H9 (cell line): ENCODE data around the gene RNF224. TPM values are rescaled to one million over a fixed set of nuclear protein-coding genes. Genes with fewer than 3 reads are reported as not detected.
A peak's percentile ranks its signal among the peaks of the same experiment; 100 is the strongest.

ENCODE experiments used
- DNase-seq: peaks from one replicate; pipeline ENCODE4 v3.0.0-alpha.2; 2017
- H2AFZ ChIP-seq: one replicate; pipeline ENCODE4 v1.6.1; 2013; ENCODE audit warnings: mild to moderate bottlenecking, low read length, control low read depth, moderate library complexity
- H2AK5ac ChIP-seq: 2 replicates; pipeline ENCODE4 v1.6.1; 2013; ENCODE audit warnings: low read length, control low read depth, mixed read lengths; ENCODE audit not compliant: insufficient read length
- H2BK120ac ChIP-seq: one replicate; pipeline ENCODE4 v1.6.1; 2013; ENCODE audit warnings: low read depth, mild to moderate bottlenecking, low read length, control low read depth, inconsistent platforms; ENCODE audit not compliant: poor library complexity, severe bottlenecking
- H2BK12ac ChIP-seq: 2 replicates; pipeline ENCODE4 v1.6.1; 2013; ENCODE audit warnings: low read length, control low read depth, mixed read lengths, low read depth; ENCODE audit not compliant: insufficient read length
- H2BK15ac ChIP-seq: 2 replicates; pipeline ENCODE4 v1.6.1; 2013; ENCODE audit warnings: low read depth, low read length, control low read depth
- H2BK20ac ChIP-seq: one replicate; pipeline ENCODE4 v1.6.1; 2013; ENCODE audit warnings: low read depth, mild to moderate bottlenecking, low read length, control low read depth, inconsistent platforms; ENCODE audit not compliant: poor library complexity, severe bottlenecking
- H2BK5ac ChIP-seq: 2 replicates; pipeline ENCODE4 v1.6.1; 2013; ENCODE audit warnings: low read length, control low read depth, mixed read lengths; ENCODE audit not compliant: insufficient read length
- H3K14ac ChIP-seq: 2 replicates; pipeline ENCODE4 v1.6.1; 2013; ENCODE audit warnings: low read length, control low read depth; ENCODE audit not compliant: insufficient read depth
- H3K18ac ChIP-seq: 2 replicates; pipeline ENCODE4 v1.6.1; 2013; ENCODE audit warnings: low read depth, mild to moderate bottlenecking, mixed read lengths, low read length, control low read depth; ENCODE audit not compliant: insufficient read length
- H3K23ac ChIP-seq: 2 replicates; pipeline ENCODE4 v1.6.1; 2013; ENCODE audit warnings: low read length, control low read depth, mixed read lengths, low read depth; ENCODE audit not compliant: insufficient read length
- H3K23me2 ChIP-seq: 2 replicates; pipeline ENCODE4 v1.6.1; 2013; ENCODE audit warnings: low read depth, mild to moderate bottlenecking, mixed read lengths, low read length, control low read depth; ENCODE audit not compliant: insufficient read length, poor library complexity, severe bottlenecking
- H3K27ac ChIP-seq: 2 replicates; pipeline ENCODE4 v1.5.1; 2013; ENCODE audit warnings: low read length, control low read depth, mixed read lengths, low read depth; ENCODE audit not compliant: insufficient read length
- H3K27me3 ChIP-seq: 2 replicates; pipeline ENCODE4 v1.6.1; 2013; ENCODE audit warnings: low read length, control low read depth, inconsistent platforms; ENCODE audit not compliant: insufficient read depth
- H3K4ac ChIP-seq: 2 replicates; pipeline ENCODE4 v1.6.1; 2013; ENCODE audit warnings: low read depth, mild to moderate bottlenecking, control low read depth, inconsistent platforms, low read length, moderate library complexity
- H3K4me1 ChIP-seq: 2 replicates; pipeline ENCODE4 v1.6.1; 2013; ENCODE audit warnings: low read length, control low read depth, inconsistent platforms; ENCODE audit not compliant: insufficient read depth
- H3K4me2 ChIP-seq: 2 replicates; pipeline ENCODE4 v1.6.1; 2013; ENCODE audit warnings: low read length, control low read depth, mixed read lengths; ENCODE audit not compliant: insufficient read length, insufficient read depth
- H3K56ac ChIP-seq: 2 replicates; pipeline ENCODE4 v1.6.1; 2013; ENCODE audit warnings: low read depth, mild to moderate bottlenecking, mixed read lengths, low read length, control low read depth; ENCODE audit not compliant: insufficient read length
- H3K79me1 ChIP-seq: 2 replicates; pipeline ENCODE4 v1.6.1; 2013; ENCODE audit warnings: low read depth, mild to moderate bottlenecking, moderate library complexity, low read length, control low read depth, inconsistent platforms; ENCODE audit not compliant: insufficient read depth, poor library complexity, severe bottlenecking
- H3K79me2 ChIP-seq: 2 replicates; pipeline ENCODE4 v1.6.1; 2013; ENCODE audit warnings: low read length, control low read depth, inconsistent platforms; ENCODE audit not compliant: insufficient read depth
- H3K9ac ChIP-seq: 2 replicates; pipeline ENCODE4 v1.6.1; 2013; ENCODE audit warnings: low read length, control low read depth, mixed read lengths; ENCODE audit not compliant: insufficient read length; ENCODE audit errors: extremely low read depth
- H3K9me3 ChIP-seq: one replicate; pipeline ENCODE4 v1.6.1; 2013; ENCODE audit warnings: low read depth, low read length, inconsistent platforms; ENCODE audit not compliant: control insufficient read depth
- H3T11ph ChIP-seq: one replicate; pipeline ENCODE4 v1.6.1; 2013; ENCODE audit warnings: mild to moderate bottlenecking, low read length, control low read depth, inconsistent platforms
- H4K20me1 ChIP-seq: one replicate; pipeline ENCODE4 v1.6.1; 2013; ENCODE audit not compliant: control insufficient read depth, insufficient read length, insufficient read depth
- H4K5ac ChIP-seq: 2 replicates; pipeline ENCODE4 v1.6.1; 2013; ENCODE audit warnings: low read depth, mild to moderate bottlenecking, mixed read lengths, low read length, control low read depth; ENCODE audit not compliant: insufficient read length
- H4K8ac ChIP-seq: replicated peaks from 2 replicates; pipeline ENCODE4 v1.6.1; 2013; ENCODE audit warnings: low read length, control low read depth, mixed read lengths, low read depth; ENCODE audit not compliant: insufficient read length
- H4K91ac ChIP-seq: 2 replicates; pipeline ENCODE4 v1.6.1; 2013; ENCODE audit warnings: low read depth, mild to moderate bottlenecking, moderate library complexity, mixed read lengths, low read length, control low read depth; ENCODE audit not compliant: insufficient read length
- H3K27ac Mint-ChIP-seq, 3 experiments: 2 replicates in 2 of 3; 3 replicates in 1 of 3; pipeline ENCODE4 v1.8.0; 2020 to 2021; ENCODE audit warnings: mixed read lengths in 3 of 3, mild to moderate bottlenecking in 1 of 3, moderate library complexity in 1 of 3
- H3K27me3 Mint-ChIP-seq: 2 replicates; pipeline ENCODE4 v1.8.0; 2021; ENCODE audit warnings: low read depth, mild to moderate bottlenecking, moderate library complexity, mixed read lengths
- H3K36me3 Mint-ChIP-seq, 3 experiments: 2 replicates in 2 of 3; 3 replicates in 1 of 3; pipeline ENCODE4 v1.8.0; 2020 to 2021; ENCODE audit warnings: low read depth in 3 of 3, mixed read lengths in 3 of 3; ENCODE audit not compliant: insufficient read depth in 1 of 3
- H3K4me1 Mint-ChIP-seq, 2 experiments: 2 replicates each; pipeline ENCODE4 v1.8.0; 2020; ENCODE audit warnings: mixed read lengths in 2 of 2
- H3K4me3 Mint-ChIP-seq, 2 experiments: 2 replicates in 1 of 2; 3 replicates in 1 of 2; pipeline ENCODE4 v1.8.0; 2020 to 2021; ENCODE audit warnings: mild to moderate bottlenecking in 2 of 2, mixed read lengths in 2 of 2, moderate library complexity in 1 of 2
- H3K9me3 Mint-ChIP-seq, 2 experiments: 2 replicates in 1 of 2; 3 replicates in 1 of 2; pipeline ENCODE4 v1.8.0; 2020; ENCODE audit warnings: mild to moderate bottlenecking in 2 of 2, mixed read lengths in 2 of 2, moderate library complexity in 1 of 2
- CTCF ChIP-seq: fragments of 200-600 bp; sonication (generic); conservative IDR thresholded peaks from 3 replicates; pipeline ENCODE4 v1.8.0; 2021; ENCODE audit warnings: antibody characterized with exemption, mild to moderate bottlenecking
- WGBS: extraction: QIAGEN DNeasy Blood & Tissue Kit; methylation state at CpG from one replicate; pipeline ENCODE4 v1.1.7; 2013; ENCODE audit warnings: missing lambda C conversion rate, low lambda C conversion rate, mixed read lengths; ENCODE audit not compliant: insufficient read length; ENCODE audit errors: extremely low coverage; 5-methylcytosine and 5-hydroxymethylcytosine counted together
- total RNA-seq: library from RNA; stranded (reverse); gene quantifications from 2 replicates; pipeline ENCODE4 v1.2.1, GENCODE V29; 2021

Gene RNF224
- total RNA-seq, 1 experiment from 2014 or later: 0.15 TPM

GRCh38 chr9:137244486-137245449, 17.5 kb downstream of the RNF224 start:
- TF ChIP-seq CTCF: no peak
- Histone ChIP-seq H2BK12ac (no peak overlapping the region), H4K20me1 (peaks cover 3% of the 10 kb centered on the region), H3K79me2 (no peaks in the 10 kb centered on the region), H3K4me2 (no peak overlapping the region), H2BK120ac (no peak overlapping the region), H4K91ac (no peak overlapping the region), H2BK5ac (no peak overlapping the region), H4K5ac (no peak overlapping the region), H3K4ac (no peak overlapping the region), H2AFZ (no peak overlapping the region), H3K27me3 (no peaks in the 10 kb centered on the region), H3K9me3 (no peaks in the 10 kb centered on the region), H3T11ph (no peak overlapping the region), H3K9ac (no peak overlapping the region), H3K56ac (no peak overlapping the region), H4K8ac (no peak overlapping the region), H2BK20ac (no peak overlapping the region), H2BK15ac (no peak overlapping the region), H3K18ac (no peak overlapping the region), H3K27ac (no peak overlapping the region), H3K14ac (no peak overlapping the region), H3K4me1 (no peaks in the 10 kb centered on the region; the same call in 1 of the 2 replicates), H2AK5ac (no peak overlapping the region), H3K23me2 (peaks cover 12% of the 10 kb centered on the region), H3K23ac (no peak overlapping the region), H3K79me1 (no peaks in the 10 kb centered on the region)
- peaks cover 17 to 26% of the 10 kb centered on the region in 2 experiments for H3K4me1 Mint-ChIP-seq
- DNase-seq: peak; percentile 67
- H3K27ac Mint-ChIP-seq: peak overlapping the region; percentile 39 to 80 (median 79); a peak in 5 of 7 replicates
- H3K9me3 Mint-ChIP-seq: no peaks in the 10 kb centered on the region; a peak in 2 of 5 replicates
- peaks cover 19 to 26% (median 19%) of the 10 kb centered on the region in 3 experiments for H3K36me3 Mint-ChIP-seq
- H3K4me3 Mint-ChIP-seq: peak overlapping the region in 1 of 2 experiments; percentile 54; a peak in 2 of 5 replicates
- WGBS: no CpG with 5 or more reads among the region's 36 CpGs
- peaks cover 35% of the 10 kb centered on the region for H3K27me3 Mint-ChIP-seq
